Measurements from ENCODE around the gene PFKP.

Gene PFKP

GRCh38 chr10:3095373-3096139 lies 28.2 kb downstream of the PFKP start:
- H3K4me1 ChIP-seq (ENCODE audit: control insufficient read depth, insufficient read depth, low read length, poor library complexity, severe bottlenecking): peaks cover 7% of the 10 kb centered on the region
- H3K27me3 ChIP-seq (replicated peaks; ENCODE audit: control insufficient read depth, insufficient read depth, low read length, poor library complexity, severe bottlenecking): no peaks in the 10 kb centered on the region
- no peak for DNase-seq
- peaks cover 13% of the 10 kb centered on the region for H3K36me3 ChIP-seq (ENCODE audit: control insufficient read depth, insufficient read depth, low read length)
- H3K4me3 ChIP-seq (ENCODE audit: insufficient read depth, low read depth, low read length, poor library complexity, severe bottlenecking): no peak overlapping the region
- H3K27ac ChIP-seq (ENCODE audit: insufficient read depth, low read length, poor library complexity, severe bottlenecking): no peak overlapping the region
- H3K9me3 ChIP-seq (ENCODE audit: control insufficient read depth, low read length): no peaks in the 10 kb centered on the region

DNA sequence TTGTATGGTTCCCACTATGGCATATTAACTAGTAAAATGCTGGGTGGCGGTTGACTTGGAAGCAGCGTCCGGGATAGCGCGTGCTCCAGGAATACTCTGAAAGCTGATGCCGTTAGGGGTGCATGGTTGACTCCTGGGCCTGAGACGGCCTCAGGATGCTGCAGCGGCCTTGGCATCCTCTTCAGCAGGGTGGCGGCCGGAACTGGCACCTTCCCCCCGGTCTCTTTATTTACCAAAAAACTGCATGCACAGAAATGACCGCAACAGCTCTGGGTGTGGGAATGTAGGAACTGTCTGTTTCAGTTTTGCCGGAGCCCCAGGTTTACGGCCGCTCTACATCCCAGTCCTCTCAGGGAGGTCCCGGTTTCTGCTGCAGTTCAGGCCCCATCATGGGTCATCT lies 28.8 kb downstream of the PFKP start:
- no peak for DNase-seq
- Histone ChIP-seq H3K27me3 (replicated peaks; ENCODE audit: control insufficient read depth, insufficient read depth, low read length, poor library complexity, severe bottlenecking) (no peaks in the 10 kb centered on the region), H3K27ac (ENCODE audit: insufficient read depth, low read length, poor library complexity, severe bottlenecking) (no peak overlapping the region), H3K9me3 (ENCODE audit: control insufficient read depth, low read length) (no peaks in the 10 kb centered on the region), H3K4me3 (ENCODE audit: insufficient read depth, low read depth, low read length, poor library complexity, severe bottlenecking) (no peak overlapping the region), H3K4me1 (ENCODE audit: control insufficient read depth, insufficient read depth, low read length, poor library complexity, severe bottlenecking) (peaks cover 7% of the 10 kb centered on the region), H3K36me3 (ENCODE audit: control insufficient read depth, insufficient read depth, low read length) (peaks cover 18% of the 10 kb centered on the region)

- peaks cover 7% of the 10 kb centered on the region for H3K4me1 ChIP-seq (ENCODE audit: control insufficient read depth, insufficient read depth, low read length, poor library complexity, severe bottlenecking)
These were observed 29.8 kb downstream of the PFKP start for GRCh38 chr10:3097160-3097559.

GRCh38 chr10:3098689-3099088 lies 31.3 kb downstream of the PFKP start:
- Histone ChIP-seq H3K9me3 (ENCODE audit: control insufficient read depth, low read length) (no peaks in the 10 kb centered on the region), H3K4me1 (ENCODE audit: control insufficient read depth, insufficient read depth, low read length, poor library complexity, severe bottlenecking) (no peaks in the 10 kb centered on the region), H3K36me3 (ENCODE audit: control insufficient read depth, insufficient read depth, low read length) (peaks cover 36% of the 10 kb centered on the region), H3K27me3 (replicated peaks; ENCODE audit: control insufficient read depth, insufficient read depth, low read length, poor library complexity, severe bottlenecking) (no peaks in the 10 kb centered on the region), H3K4me3 (ENCODE audit: insufficient read depth, low read depth, low read length, poor library complexity, severe bottlenecking) (no peak overlapping the region), H3K27ac (ENCODE audit: insufficient read depth, low read length, poor library complexity, severe bottlenecking) (no peak overlapping the region)
- DNase-seq: no peak

More at GRCh38 chr10:3097160-3097559, 29.8 kb downstream of the PFKP start:
- Histone ChIP-seq H3K9me3 (ENCODE audit: control insufficient read depth, low read length) (no peaks in the 10 kb centered on the region), H3K27me3 (replicated peaks; ENCODE audit: control insufficient read depth, insufficient read depth, low read length, poor library complexity, severe bottlenecking) (no peaks in the 10 kb centered on the region), H3K27ac (ENCODE audit: insufficient read depth, low read length, poor library complexity, severe bottlenecking) (no peak overlapping the region), H3K36me3 (ENCODE audit: control insufficient read depth, insufficient read depth, low read length) (peaks cover 24% of the 10 kb centered on the region), H3K4me3 (ENCODE audit: insufficient read depth, low read depth, low read length, poor library complexity, severe bottlenecking) (no peak overlapping the region)
- no peak for DNase-seq

GRCh38 chr10:3099291-3100092 lies 32.1 kb downstream of the PFKP start:
- no peak for DNase-seq
- Histone ChIP-seq H3K4me3 (ENCODE audit: insufficient read depth, low read depth, low read length, poor library complexity, severe bottlenecking) (no peak overlapping the region), H3K9me3 (ENCODE audit: control insufficient read depth, low read length) (no peaks in the 10 kb centered on the region), H3K36me3 (ENCODE audit: control insufficient read depth, insufficient read depth, low read length) (peaks cover 44% of the 10 kb centered on the region), H3K4me1 (ENCODE audit: control insufficient read depth, insufficient read depth, low read length, poor library complexity, severe bottlenecking) (no peaks in the 10 kb centered on the region), H3K27me3 (replicated peaks; ENCODE audit: control insufficient read depth, insufficient read depth, low read length, poor library complexity, severe bottlenecking) (no peaks in the 10 kb centered on the region), H3K27ac (ENCODE audit: insufficient read depth, low read length, poor library complexity, severe bottlenecking) (no peak overlapping the region)

- Histone ChIP-seq H3K36me3 (ENCODE audit: control insufficient read depth, insufficient read depth, low read length) (peaks cover 52% of the 10 kb centered on the region), H3K4me3 (ENCODE audit: insufficient read depth, low read depth, low read length, poor library complexity, severe bottlenecking) (no peak overlapping the region), H3K27ac (ENCODE audit: insufficient read depth, low read length, poor library complexity, severe bottlenecking) (no peak overlapping the region), H3K4me1 (ENCODE audit: control insufficient read depth, insufficient read depth, low read length, poor library complexity, severe bottlenecking) (no peaks in the 10 kb centered on the region), H3K27me3 (replicated peaks; ENCODE audit: control insufficient read depth, insufficient read depth, low read length, poor library complexity, severe bottlenecking) (no peaks in the 10 kb centered on the region), H3K9me3 (ENCODE audit: control insufficient read depth, low read length) (no peaks in the 10 kb centered on the region)
- no peak for DNase-seq
These were observed 32.9 kb downstream of the PFKP start for GRCh38 chr10:3100093-3100792.

DNA sequence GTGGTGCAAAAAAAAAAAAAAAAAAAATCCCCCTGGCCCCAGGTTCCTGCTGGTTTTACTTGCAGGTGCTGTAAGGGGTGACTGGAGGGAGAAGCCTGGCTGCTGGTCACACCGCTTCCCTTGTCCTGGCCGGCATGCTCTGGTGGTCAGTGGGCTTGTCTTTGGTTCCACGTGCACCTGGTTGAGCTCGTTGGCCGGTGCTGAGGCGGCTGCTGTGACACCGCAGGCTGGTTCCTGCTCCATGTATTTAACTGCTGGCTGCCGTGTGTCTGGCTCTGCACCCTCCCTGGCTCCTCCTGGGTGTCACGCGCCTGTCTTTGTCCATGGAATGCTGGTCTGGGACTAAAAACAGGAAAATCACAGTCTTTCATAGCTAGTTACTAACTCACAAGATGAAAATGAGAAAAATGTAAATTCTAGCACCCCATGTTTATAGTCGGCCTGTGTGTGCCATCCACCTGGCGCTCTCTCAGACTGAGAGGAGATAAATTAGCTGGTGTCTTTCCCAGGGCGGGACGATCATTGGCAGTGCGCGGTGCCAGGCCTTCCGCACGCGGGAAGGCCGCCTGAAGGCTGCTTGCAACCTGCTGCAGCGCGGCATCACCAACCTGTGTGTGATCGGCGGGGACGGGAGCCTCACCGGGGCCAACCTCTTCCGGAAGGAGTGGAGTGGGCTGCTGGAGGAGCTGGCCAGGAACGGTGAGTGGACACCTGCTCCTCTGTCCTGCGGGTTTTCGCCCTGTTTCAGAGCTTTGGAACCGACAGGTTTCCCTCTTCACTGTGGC lies 33.7 kb downstream of the PFKP start:
- H3K9me3 ChIP-seq (ENCODE audit: control insufficient read depth, low read length): no peaks in the 10 kb centered on the region
- no peak overlapping the region for H3K4me3 ChIP-seq (ENCODE audit: insufficient read depth, low read depth, low read length, poor library complexity, severe bottlenecking)
- no peaks in the 10 kb centered on the region for H3K27me3 ChIP-seq (replicated peaks; ENCODE audit: control insufficient read depth, insufficient read depth, low read length, poor library complexity, severe bottlenecking)
- peaks cover 59% of the 10 kb centered on the region for H3K36me3 ChIP-seq (ENCODE audit: control insufficient read depth, insufficient read depth, low read length)
- DNase-seq: no peak
- H3K4me1 ChIP-seq (ENCODE audit: control insufficient read depth, insufficient read depth, low read length, poor library complexity, severe bottlenecking): no peaks in the 10 kb centered on the region
- no peak overlapping the region for H3K27ac ChIP-seq (ENCODE audit: insufficient read depth, low read length, poor library complexity, severe bottlenecking)

DNA sequence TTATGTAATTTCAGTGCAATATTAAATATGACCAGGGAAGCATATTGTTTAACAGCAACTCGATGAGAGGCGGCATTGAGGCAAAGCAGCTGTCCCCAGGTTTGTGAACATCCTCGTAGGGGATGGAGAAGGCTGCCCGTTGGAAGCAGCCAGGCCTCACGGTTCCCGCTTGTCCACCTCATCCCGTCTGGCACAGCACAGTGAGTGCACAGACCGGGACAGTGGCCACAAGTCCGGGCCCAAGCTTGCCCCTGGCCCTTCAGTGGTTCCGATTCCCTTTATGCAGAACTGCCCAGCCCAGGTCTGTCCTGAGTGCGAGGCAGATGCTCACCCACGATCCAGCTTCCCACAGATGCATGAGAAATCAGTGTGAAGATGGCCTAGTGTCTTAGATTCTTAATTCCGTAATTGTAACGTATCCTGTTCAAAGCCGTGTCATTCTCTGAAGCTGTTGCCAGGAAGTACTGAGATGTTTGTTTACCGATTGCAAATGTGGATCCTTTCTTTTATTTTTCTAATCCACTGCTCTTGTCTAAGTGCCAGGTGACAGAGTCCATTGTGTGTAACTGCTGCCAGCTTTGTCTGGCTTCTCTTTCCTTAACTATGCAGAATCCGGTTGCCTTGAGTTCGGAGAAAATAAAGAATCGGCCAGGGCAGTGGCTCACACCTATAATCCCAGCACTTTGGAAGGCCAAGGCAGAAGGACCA lies 35.5 kb downstream of the PFKP start:
- Histone ChIP-seq H3K9me3 (ENCODE audit: control insufficient read depth, low read length) (no peaks in the 10 kb centered on the region), H3K4me1 (ENCODE audit: control insufficient read depth, insufficient read depth, low read length, poor library complexity, severe bottlenecking) (no peaks in the 10 kb centered on the region), H3K27ac (ENCODE audit: insufficient read depth, low read length, poor library complexity, severe bottlenecking) (no peak overlapping the region), H3K27me3 (replicated peaks; ENCODE audit: control insufficient read depth, insufficient read depth, low read length, poor library complexity, severe bottlenecking) (no peaks in the 10 kb centered on the region), H3K4me3 (ENCODE audit: insufficient read depth, low read depth, low read length, poor library complexity, severe bottlenecking) (no peak overlapping the region), H3K36me3 (ENCODE audit: control insufficient read depth, insufficient read depth, low read length) (peaks cover 67% of the 10 kb centered on the region)
- no peak for DNase-seq

DNA sequence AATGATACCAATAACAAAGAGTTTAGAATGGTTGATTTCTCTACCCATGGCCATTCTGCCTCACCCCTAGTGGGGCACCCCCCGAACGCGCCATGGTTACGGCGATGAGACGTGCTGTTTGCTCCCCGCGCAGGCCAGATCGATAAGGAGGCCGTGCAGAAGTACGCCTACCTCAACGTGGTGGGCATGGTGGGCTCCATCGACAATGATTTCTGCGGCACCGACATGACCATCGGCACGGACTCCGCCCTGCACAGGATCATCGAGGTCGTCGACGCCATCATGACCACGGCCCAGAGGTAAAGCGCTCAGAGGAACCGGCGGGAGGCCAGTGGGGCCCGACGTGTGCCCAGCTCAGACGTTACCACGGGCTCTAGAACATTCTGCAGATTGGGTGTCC lies 36.3 kb downstream of the PFKP start:
- Histone ChIP-seq H3K27me3 (replicated peaks; ENCODE audit: control insufficient read depth, insufficient read depth, low read length, poor library complexity, severe bottlenecking) (no peaks in the 10 kb centered on the region), H3K4me3 (ENCODE audit: insufficient read depth, low read depth, low read length, poor library complexity, severe bottlenecking) (no peak overlapping the region), H3K4me1 (ENCODE audit: control insufficient read depth, insufficient read depth, low read length, poor library complexity, severe bottlenecking) (no peaks in the 10 kb centered on the region), H3K36me3 (ENCODE audit: control insufficient read depth, insufficient read depth, low read length) (peaks cover 74% of the 10 kb centered on the region), H3K9me3 (ENCODE audit: control insufficient read depth, low read length) (no peaks in the 10 kb centered on the region), H3K27ac (ENCODE audit: insufficient read depth, low read length, poor library complexity, severe bottlenecking) (no peak overlapping the region)
- DNase-seq: no peak
